H9 (cell line): ENCODE data around the gene ABCF2. TPM values are rescaled to one million over a fixed set of nuclear protein-coding genes. Genes with fewer than 3 reads are reported as not detected.
A peak's percentile ranks its signal among the peaks of the same experiment; 100 is the strongest.

ENCODE experiments used
- DNase-seq: peaks from one replicate; pipeline ENCODE4 v3.0.0-alpha.2; 2017
- H2AFZ ChIP-seq: one replicate; pipeline ENCODE4 v1.6.1; 2013; ENCODE audit warnings: mild to moderate bottlenecking, low read length, control low read depth, moderate library complexity
- H2AK5ac ChIP-seq: 2 replicates; pipeline ENCODE4 v1.6.1; 2013; ENCODE audit warnings: low read length, control low read depth, mixed read lengths; ENCODE audit not compliant: insufficient read length
- H2BK120ac ChIP-seq: one replicate; pipeline ENCODE4 v1.6.1; 2013; ENCODE audit warnings: low read depth, mild to moderate bottlenecking, low read length, control low read depth, inconsistent platforms; ENCODE audit not compliant: poor library complexity, severe bottlenecking
- H2BK12ac ChIP-seq: 2 replicates; pipeline ENCODE4 v1.6.1; 2013; ENCODE audit warnings: low read length, control low read depth, mixed read lengths, low read depth; ENCODE audit not compliant: insufficient read length
- H2BK15ac ChIP-seq: 2 replicates; pipeline ENCODE4 v1.6.1; 2013; ENCODE audit warnings: low read depth, low read length, control low read depth
- H2BK20ac ChIP-seq: one replicate; pipeline ENCODE4 v1.6.1; 2013; ENCODE audit warnings: low read depth, mild to moderate bottlenecking, low read length, control low read depth, inconsistent platforms; ENCODE audit not compliant: poor library complexity, severe bottlenecking
- H2BK5ac ChIP-seq: 2 replicates; pipeline ENCODE4 v1.6.1; 2013; ENCODE audit warnings: low read length, control low read depth, mixed read lengths; ENCODE audit not compliant: insufficient read length
- H3K14ac ChIP-seq: 2 replicates; pipeline ENCODE4 v1.6.1; 2013; ENCODE audit warnings: low read length, control low read depth; ENCODE audit not compliant: insufficient read depth
- H3K18ac ChIP-seq: 2 replicates; pipeline ENCODE4 v1.6.1; 2013; ENCODE audit warnings: low read depth, mild to moderate bottlenecking, mixed read lengths, low read length, control low read depth; ENCODE audit not compliant: insufficient read length
- H3K23ac ChIP-seq: 2 replicates; pipeline ENCODE4 v1.6.1; 2013; ENCODE audit warnings: low read length, control low read depth, mixed read lengths, low read depth; ENCODE audit not compliant: insufficient read length
- H3K23me2 ChIP-seq: 2 replicates; pipeline ENCODE4 v1.6.1; 2013; ENCODE audit warnings: low read depth, mild to moderate bottlenecking, mixed read lengths, low read length, control low read depth; ENCODE audit not compliant: insufficient read length, poor library complexity, severe bottlenecking
- H3K27ac ChIP-seq: 2 replicates; pipeline ENCODE4 v1.5.1; 2013; ENCODE audit warnings: low read length, control low read depth, mixed read lengths, low read depth; ENCODE audit not compliant: insufficient read length
- H3K27me3 ChIP-seq: 2 replicates; pipeline ENCODE4 v1.6.1; 2013; ENCODE audit warnings: low read length, control low read depth, inconsistent platforms; ENCODE audit not compliant: insufficient read depth
- H3K4ac ChIP-seq: 2 replicates; pipeline ENCODE4 v1.6.1; 2013; ENCODE audit warnings: low read depth, mild to moderate bottlenecking, control low read depth, inconsistent platforms, low read length, moderate library complexity
- H3K4me1 ChIP-seq: 2 replicates; pipeline ENCODE4 v1.6.1; 2013; ENCODE audit warnings: low read length, control low read depth, inconsistent platforms; ENCODE audit not compliant: insufficient read depth
- H3K4me2 ChIP-seq: 2 replicates; pipeline ENCODE4 v1.6.1; 2013; ENCODE audit warnings: low read length, control low read depth, mixed read lengths; ENCODE audit not compliant: insufficient read length, insufficient read depth
- H3K56ac ChIP-seq: 2 replicates; pipeline ENCODE4 v1.6.1; 2013; ENCODE audit warnings: low read depth, mild to moderate bottlenecking, mixed read lengths, low read length, control low read depth; ENCODE audit not compliant: insufficient read length
- H3K79me1 ChIP-seq: 2 replicates; pipeline ENCODE4 v1.6.1; 2013; ENCODE audit warnings: low read depth, mild to moderate bottlenecking, moderate library complexity, low read length, control low read depth, inconsistent platforms; ENCODE audit not compliant: insufficient read depth, poor library complexity, severe bottlenecking
- H3K79me2 ChIP-seq: 2 replicates; pipeline ENCODE4 v1.6.1; 2013; ENCODE audit warnings: low read length, control low read depth, inconsistent platforms; ENCODE audit not compliant: insufficient read depth
- H3K9ac ChIP-seq: 2 replicates; pipeline ENCODE4 v1.6.1; 2013; ENCODE audit warnings: low read length, control low read depth, mixed read lengths; ENCODE audit not compliant: insufficient read length; ENCODE audit errors: extremely low read depth
- H3K9me3 ChIP-seq: one replicate; pipeline ENCODE4 v1.6.1; 2013; ENCODE audit warnings: low read depth, low read length, inconsistent platforms; ENCODE audit not compliant: control insufficient read depth
- H3T11ph ChIP-seq: one replicate; pipeline ENCODE4 v1.6.1; 2013; ENCODE audit warnings: mild to moderate bottlenecking, low read length, control low read depth, inconsistent platforms
- H4K20me1 ChIP-seq: one replicate; pipeline ENCODE4 v1.6.1; 2013; ENCODE audit not compliant: control insufficient read depth, insufficient read length, insufficient read depth
- H4K5ac ChIP-seq: 2 replicates; pipeline ENCODE4 v1.6.1; 2013; ENCODE audit warnings: low read depth, mild to moderate bottlenecking, mixed read lengths, low read length, control low read depth; ENCODE audit not compliant: insufficient read length
- H4K8ac ChIP-seq: replicated peaks from 2 replicates; pipeline ENCODE4 v1.6.1; 2013; ENCODE audit warnings: low read length, control low read depth, mixed read lengths, low read depth; ENCODE audit not compliant: insufficient read length
- H4K91ac ChIP-seq: 2 replicates; pipeline ENCODE4 v1.6.1; 2013; ENCODE audit warnings: low read depth, mild to moderate bottlenecking, moderate library complexity, mixed read lengths, low read length, control low read depth; ENCODE audit not compliant: insufficient read length
- H3K27ac Mint-ChIP-seq, 3 experiments: 2 replicates in 2 of 3; 3 replicates in 1 of 3; pipeline ENCODE4 v1.8.0; 2020 to 2021; ENCODE audit warnings: mixed read lengths in 3 of 3, mild to moderate bottlenecking in 1 of 3, moderate library complexity in 1 of 3
- H3K27me3 Mint-ChIP-seq: 2 replicates; pipeline ENCODE4 v1.8.0; 2021; ENCODE audit warnings: low read depth, mild to moderate bottlenecking, moderate library complexity, mixed read lengths
- H3K36me3 Mint-ChIP-seq, 3 experiments: 2 replicates in 2 of 3; 3 replicates in 1 of 3; pipeline ENCODE4 v1.8.0; 2020 to 2021; ENCODE audit warnings: low read depth in 3 of 3, mixed read lengths in 3 of 3; ENCODE audit not compliant: insufficient read depth in 1 of 3
- H3K4me1 Mint-ChIP-seq, 2 experiments: 2 replicates each; pipeline ENCODE4 v1.8.0; 2020; ENCODE audit warnings: mixed read lengths in 2 of 2
- H3K4me3 Mint-ChIP-seq, 2 experiments: 2 replicates in 1 of 2; 3 replicates in 1 of 2; pipeline ENCODE4 v1.8.0; 2020 to 2021; ENCODE audit warnings: mild to moderate bottlenecking in 2 of 2, mixed read lengths in 2 of 2, moderate library complexity in 1 of 2
- H3K9me3 Mint-ChIP-seq, 2 experiments: 2 replicates in 1 of 2; 3 replicates in 1 of 2; pipeline ENCODE4 v1.8.0; 2020; ENCODE audit warnings: mild to moderate bottlenecking in 2 of 2, mixed read lengths in 2 of 2, moderate library complexity in 1 of 2
- WGBS: extraction: QIAGEN DNeasy Blood & Tissue Kit; methylation state at CpG from one replicate; pipeline ENCODE4 v1.1.7; 2013; ENCODE audit warnings: missing lambda C conversion rate, low lambda C conversion rate, mixed read lengths; ENCODE audit not compliant: insufficient read length; ENCODE audit errors: extremely low coverage; 5-methylcytosine and 5-hydroxymethylcytosine counted together
- total RNA-seq: library from RNA; stranded (reverse); gene quantifications from 2 replicates; pipeline ENCODE4 v1.2.1, GENCODE V29; 2021
- TF ChIP-seq, protein P1 (sequence below): fragments of 200-600 bp; sonication (generic); conservative IDR thresholded peaks from 3 replicates; pipeline ENCODE4 v1.8.0; 2021; ENCODE audit warnings: antibody characterized with exemption, mild to moderate bottlenecking

ABCF2 gene
- total RNA-seq, 1 experiment from 2014 or later: 70.1 TPM

DNA sequence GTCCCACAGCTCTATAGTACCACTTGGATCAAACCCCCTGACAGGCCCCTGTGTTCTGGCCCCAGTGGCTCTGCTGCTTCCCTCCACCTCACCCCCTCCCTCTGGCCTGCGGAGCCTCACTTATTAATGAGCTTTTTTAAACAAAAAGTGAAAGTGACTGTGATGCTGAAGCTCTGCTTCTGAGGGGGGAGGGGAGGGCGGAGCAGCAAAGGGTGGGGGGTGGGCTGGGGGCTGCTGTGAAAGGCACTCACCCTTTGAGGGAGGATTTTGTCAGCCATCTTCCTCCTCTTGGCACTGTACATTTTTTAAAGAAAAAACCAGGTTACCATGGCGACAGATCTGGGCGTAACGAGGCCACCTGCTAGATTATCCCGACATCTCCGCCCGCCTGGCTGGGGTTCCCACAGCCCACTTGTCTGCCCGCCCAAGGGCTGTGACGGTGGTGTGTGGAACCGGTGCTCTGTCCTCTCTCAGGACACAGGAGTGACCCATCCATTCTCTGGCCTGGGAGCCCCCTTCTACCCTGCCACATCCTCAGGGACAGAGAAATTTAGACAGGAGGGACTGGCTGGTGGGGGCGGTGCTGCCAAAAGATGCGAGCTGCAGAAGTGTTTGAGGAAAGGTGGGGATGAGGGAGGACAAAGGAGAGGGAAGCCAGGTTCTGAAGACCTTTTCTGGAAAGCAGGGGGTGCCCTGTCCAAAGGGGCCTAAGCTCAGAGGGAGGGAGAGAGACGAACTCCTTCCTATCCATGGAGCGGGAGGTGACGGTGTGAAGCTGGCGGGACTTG is 16.6 kb upstream of the ABCF2 start:
- DNase-seq: no peak
- H3K4me1 Mint-ChIP-seq: peaks cover 36 to 46% of the 10 kb centered on the region in 2 experiments

More for the DNA sequence above, 16.6 kb upstream of the ABCF2 start:
- Histone ChIP-seq H3K9ac (no peak overlapping the region), H2BK12ac (no peak overlapping the region), H3K4ac (no peak overlapping the region), H3K23ac (no peak overlapping the region), H2BK20ac (no peak overlapping the region), H3K27ac (no peak overlapping the region), H2AK5ac (no peak overlapping the region), H3K23me2 (peaks cover 4% of the 10 kb centered on the region), H3K79me1 (no peaks in the 10 kb centered on the region), H4K91ac (no peak overlapping the region), H3K14ac (no peak overlapping the region), H3K79me2 (no peaks in the 10 kb centered on the region), H3K9me3 (no peaks in the 10 kb centered on the region), H4K5ac (no peak overlapping the region), H3K18ac (no peak overlapping the region), H2BK15ac (no peak overlapping the region), H2BK120ac (no peak overlapping the region), H3K27me3 (peaks cover 9% of the 10 kb centered on the region; the same call in 1 of the 2 replicates), H2BK5ac (no peak overlapping the region), H3K4me2 (no peak overlapping the region), H4K8ac (no peak overlapping the region), H4K20me1 (no peaks in the 10 kb centered on the region), H2AFZ (no peak overlapping the region), H3K56ac (no peak overlapping the region), H3T11ph (no peak overlapping the region), H3K4me1 (no peaks in the 10 kb centered on the region; the same call in 1 of the 2 replicates)
- no peaks in the 10 kb centered on the region; a peak in 1 of 5 replicates for H3K9me3 Mint-ChIP-seq
- peaks cover 2 to 5% (median 2%) of the 10 kb centered on the region in 3 experiments; a peak in 6 of 7 replicates for H3K36me3 Mint-ChIP-seq
- TF ChIP-seq, protein P1, sequence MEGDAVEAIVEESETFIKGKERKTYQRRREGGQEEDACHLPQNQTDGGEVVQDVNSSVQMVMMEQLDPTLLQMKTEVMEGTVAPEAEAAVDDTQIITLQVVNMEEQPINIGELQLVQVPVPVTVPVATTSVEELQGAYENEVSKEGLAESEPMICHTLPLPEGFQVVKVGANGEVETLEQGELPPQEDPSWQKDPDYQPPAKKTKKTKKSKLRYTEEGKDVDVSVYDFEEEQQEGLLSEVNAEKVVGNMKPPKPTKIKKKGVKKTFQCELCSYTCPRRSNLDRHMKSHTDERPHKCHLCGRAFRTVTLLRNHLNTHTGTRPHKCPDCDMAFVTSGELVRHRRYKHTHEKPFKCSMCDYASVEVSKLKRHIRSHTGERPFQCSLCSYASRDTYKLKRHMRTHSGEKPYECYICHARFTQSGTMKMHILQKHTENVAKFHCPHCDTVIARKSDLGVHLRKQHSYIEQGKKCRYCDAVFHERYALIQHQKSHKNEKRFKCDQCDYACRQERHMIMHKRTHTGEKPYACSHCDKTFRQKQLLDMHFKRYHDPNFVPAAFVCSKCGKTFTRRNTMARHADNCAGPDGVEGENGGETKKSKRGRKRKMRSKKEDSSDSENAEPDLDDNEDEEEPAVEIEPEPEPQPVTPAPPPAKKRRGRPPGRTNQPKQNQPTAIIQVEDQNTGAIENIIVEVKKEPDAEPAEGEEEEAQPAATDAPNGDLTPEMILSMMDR: no peak
- peak overlapping the region in 1 of 2 experiments; percentile 38; a peak in 1 of 5 replicates for H3K4me3 Mint-ChIP-seq
- no CpG with 5 or more reads among the region's 17 CpGs for WGBS
- H3K27ac Mint-ChIP-seq: no peak overlapping the region; a peak in 1 of 7 replicates
- peaks cover 50% of the 10 kb centered on the region for H3K27me3 Mint-ChIP-seq
